H1 (cell line): ENCODE measurements around the gene CASR. TPM values are rescaled to one million over a fixed set of nuclear protein-coding genes. Genes with fewer than 3 reads are reported as not detected.

ENCODE experiments used
- CTCF ChIA-PET: fragments of 300-600 bp; sonication (Branson Sonifier 250); formaldehyde crosslinking; loops from one replicate; lab custom pipeline; 2021; ENCODE audit not compliant: partially characterized antibody; lab: Charles Lee
- POLR2A ChIA-PET: fragments of 300-600 bp; sonication (Branson Sonifier 250); formaldehyde crosslinking; loops from one replicate; lab custom pipeline; 2021; ENCODE audit warnings: inconsistent platforms; ENCODE audit not compliant: partially characterized antibody; lab: Charles Lee
- DNase-seq, 2 experiments: peaks; one replicate each; pipeline versions ENCODE4 v3.0.0 to v3.0.0-alpha.2; 2010 to 2022; ENCODE audit warnings: low spot score in 2 of 2, low read depth in 1 of 2, mixed read lengths in 1 of 2
- FAIRE-seq: peaks from 2 replicates; lab custom pipeline; 2011; peaks lifted over from hg19 to GRCh38; lab: Jason Lieb, UNC
- H2AFZ ChIP-seq: 2 replicates; pipeline ENCODE4 v1.8.1; 2012; ENCODE audit warnings: low read length, inconsistent platforms
- H2AK5ac ChIP-seq: 2 replicates; pipeline ENCODE4 v1.6.1; 2013; ENCODE audit warnings: low read depth, low read length
- H2BK120ac ChIP-seq: replicated peaks from 2 replicates; pipeline ENCODE3; 2013; ENCODE audit warnings: low read depth, low read length, inconsistent platforms
- H2BK12ac ChIP-seq: 2 replicates; pipeline ENCODE4 v1.6.1; 2013; ENCODE audit warnings: low read depth, low read length
- H2BK15ac ChIP-seq: 2 replicates; pipeline ENCODE4 v1.6.1; 2013; ENCODE audit warnings: low read length
- H2BK20ac ChIP-seq: 2 replicates; pipeline ENCODE4 v1.6.1; 2013; ENCODE audit warnings: low read length
- H2BK5ac ChIP-seq: 2 replicates; pipeline ENCODE4 v1.6.1; 2013; ENCODE audit warnings: low read depth, low read length
- H3K14ac ChIP-seq: 2 replicates; pipeline ENCODE4 v1.6.1; 2013; ENCODE audit warnings: inconsistent platforms; ENCODE audit not compliant: insufficient read length
- H3K18ac ChIP-seq: 2 replicates; pipeline ENCODE4 v1.6.1; 2013; ENCODE audit warnings: low read length; ENCODE audit errors: extremely low read depth
- H3K23ac ChIP-seq: 2 replicates; pipeline ENCODE4 v1.6.1; 2013; ENCODE audit warnings: inconsistent platforms; ENCODE audit not compliant: insufficient read length
- H3K23me2 ChIP-seq: 2 replicates; pipeline ENCODE4 v1.6.1; 2013; ENCODE audit warnings: low read depth, low read length
- H3K27ac ChIP-seq: 2 replicates; pipeline ENCODE4 v1.6.1; 2011; ENCODE audit warnings: low read depth, low read length, inconsistent platforms
- H3K27me3 ChIP-seq, 4 experiments: replicated peaks in 1 of 4; 1 replicate in 1 of 4; 2 replicates in 3 of 4; pipeline versions ENCODE4 v1.6.1 to v1.8.1; 2011 to 2013; ENCODE audit warnings: low read length in 3 of 4, mild to moderate bottlenecking in 3 of 4, inconsistent platforms in 2 of 4, mixed read lengths in 2 of 4, moderate library complexity in 1 of 4; ENCODE audit not compliant: control insufficient read depth in 3 of 4, insufficient read depth in 3 of 4; ENCODE audit errors: extremely low read depth in 1 of 4
- H3K36me3 ChIP-seq, 4 experiments: 2 replicates each; pipeline versions ENCODE4 v1.6.1 to v1.8.1; 2011 to 2013; ENCODE audit warnings: mild to moderate bottlenecking in 4 of 4, low read length in 3 of 4, moderate library complexity in 2 of 4, control low read depth in 1 of 4, inconsistent platforms in 1 of 4; ENCODE audit not compliant: insufficient read depth in 4 of 4, control insufficient read depth in 2 of 4
- H3K4ac ChIP-seq: replicated peaks from 2 replicates; pipeline ENCODE3; 2013; ENCODE audit warnings: low read length, low read depth, mixed read lengths, inconsistent platforms; ENCODE audit not compliant: insufficient read length
- H3K4me1 ChIP-seq, 4 experiments: replicated peaks in 1 of 4; 1 replicate in 1 of 4; 2 replicates in 3 of 4; pipeline versions ENCODE4 v1.6.1 to v1.8.1; 2011 to 2013; ENCODE audit warnings: low read length in 3 of 4, inconsistent platforms in 2 of 4, mixed read lengths in 1 of 4; ENCODE audit not compliant: insufficient read depth in 4 of 4, control insufficient read depth in 3 of 4
- H3K4me2 ChIP-seq, 2 experiments: 2 replicates each; pipeline versions ENCODE4 v1.6.1 to v1.8.1; 2011 to 2013; ENCODE audit warnings: low read depth in 2 of 2, low read length in 2 of 2, control low read depth in 1 of 2, inconsistent platforms in 1 of 2, mild to moderate bottlenecking in 1 of 2; ENCODE audit not compliant: insufficient read depth in 1 of 2
- H3K4me3 ChIP-seq, 4 experiments: fragments of 200-600, 300-600 bp in 1 of 4; sonication (generic), shearing (Covaris generic), sonication (Bioruptor Twin) in 1 of 4; 2 replicates each; pipeline versions ENCODE4 v1.5.1 to v1.8.1; 2011 to 2016; ENCODE audit warnings: low read length in 4 of 4, low read depth in 3 of 4, control low read depth in 2 of 4, inconsistent platforms in 2 of 4, mild to moderate bottlenecking in 2 of 4, mixed read lengths in 1 of 4, moderate library complexity in 1 of 4; ENCODE audit not compliant: insufficient read depth in 2 of 4; ENCODE audit errors: extremely low read depth in 1 of 4
- H3K56ac ChIP-seq: replicated peaks from 2 replicates; pipeline ENCODE3; 2013; ENCODE audit warnings: low read depth, mild to moderate bottlenecking, mixed read lengths, low read length, inconsistent platforms; ENCODE audit not compliant: insufficient read length
- H3K79me1 ChIP-seq: 2 replicates; pipeline ENCODE4 v1.6.1; 2013; ENCODE audit warnings: low read depth, low read length, control low read depth
- H3K79me2 ChIP-seq, 2 experiments: 2 replicates each; pipeline versions ENCODE4 v1.6.1 to v1.8.1; 2012 to 2013; ENCODE audit warnings: low read length in 2 of 2, mild to moderate bottlenecking in 2 of 2, inconsistent platforms in 1 of 2; ENCODE audit not compliant: insufficient read depth in 2 of 2, control insufficient read depth in 1 of 2
- H3K9ac ChIP-seq, 4 experiments: replicated peaks in 1 of 4; 1 replicate in 1 of 4; 2 replicates in 3 of 4; pipeline versions ENCODE4 v1.6.1 to v1.8.1; 2011 to 2013; ENCODE audit warnings: low read depth in 3 of 4, low read length in 3 of 4, control low read depth in 2 of 4, mild to moderate bottlenecking in 2 of 4, moderate library complexity in 2 of 4, inconsistent platforms in 1 of 4; ENCODE audit errors: extremely low read depth in 1 of 4
- H3K9me3 ChIP-seq, 2 experiments: 2 replicates each; pipeline versions ENCODE4 v1.6.1 to v1.8.1; 2012 to 2013; ENCODE audit warnings: mild to moderate bottlenecking in 2 of 2, moderate library complexity in 2 of 2, control low read depth in 1 of 2, inconsistent platforms in 1 of 2, low read depth in 1 of 2, low read length in 1 of 2, mixed read lengths in 1 of 2; ENCODE audit not compliant: insufficient read depth in 2 of 2
- H4K20me1 ChIP-seq, 2 experiments: replicated peaks in 1 of 2; 2 replicates each; pipeline versions ENCODE3 to v1.8.1; 2011 to 2013; ENCODE audit warnings: inconsistent platforms in 2 of 2, low read length in 2 of 2, mild to moderate bottlenecking in 1 of 2; ENCODE audit not compliant: insufficient read depth in 2 of 2, control insufficient read depth in 1 of 2
- H4K5ac ChIP-seq: 2 replicates; pipeline ENCODE4 v1.6.1; 2013; ENCODE audit warnings: low read length, low read depth, mixed read lengths, inconsistent platforms; ENCODE audit not compliant: insufficient read length
- H4K8ac ChIP-seq: 2 replicates; pipeline ENCODE4 v1.8.0; 2013; ENCODE audit warnings: mild to moderate bottlenecking, moderate library complexity, low read length, inconsistent platforms; ENCODE audit not compliant: insufficient read depth; ENCODE audit errors: extremely low read depth
- H4K91ac ChIP-seq: replicated peaks from 2 replicates; pipeline ENCODE3; 2013; ENCODE audit warnings: low read length, mixed read lengths, inconsistent platforms; ENCODE audit not compliant: insufficient read length
- EGR1 ChIP-seq: IDR thresholded peaks from 2 replicates; pipeline ENCODE4 v1.6.1; 2011; ENCODE audit warnings: low read depth, low read length, borderline replicate concordance
- GABPA ChIP-seq: IDR thresholded peaks from 2 replicates; pipeline ENCODE4 v1.6.1; 2011; ENCODE audit warnings: mild to moderate bottlenecking, low read length, moderate library complexity, borderline replicate concordance; ENCODE audit not compliant: insufficient read depth
- SIX5 ChIP-seq: IDR thresholded peaks from 2 replicates; pipeline ENCODE4 v1.6.1; 2011; ENCODE audit warnings: mild to moderate bottlenecking, low read depth, low read length
- WGBS, 2 experiments: shearing (Covaris generic) in 1 of 2; methylation state at CpG; one replicate each; pipeline versions ENCODE4 v1.1.6 to v1.1.7; 2013 to 2015; ENCODE audit warnings: low lambda C conversion rate in 2 of 2, mixed read lengths in 2 of 2, inconsistent platforms in 1 of 2, low coverage in 1 of 2, missing lambda C conversion rate in 1 of 2; ENCODE audit not compliant: insufficient replicate concordance in 2 of 2, insufficient coverage in 1 of 2, insufficient read length in 1 of 2; ENCODE audit errors: extremely low coverage in 1 of 2, missing lambda C conversion rate in 1 of 2; 5-methylcytosine and 5-hydroxymethylcytosine counted together
- polyA plus RNA-seq, 7 experiments: library from polyadenylated mRNA; depleted of rRNA in 3 of 7; stranded (reverse) in 5 of 7; unstranded in 2 of 7; fragments of >200 nt in 5 of 7; fragments of 200-250 nt in 2 of 7; gene quantifications; 1 replicate in 5 of 7; 2 replicates in 1 of 7; 4 replicates in 1 of 7; pipeline versions ENCODE4 v1.2.1 to v1.2.3, GENCODE V29; 2011 to 2013; ENCODE audit warnings: missing spikeins in 2 of 7, mixed read lengths in 2 of 7
- total RNA-seq: library from RNA; stranded (reverse); fragmentation: NEBNext Ultra II Directional; extraction: Animal tissue kit (Norgen Biotek cat#: 25700); gene quantifications from 2 replicates; pipeline ENCODE4 v1.2.1, GENCODE V29; 2021

The CASR gene
- total and polyA plus RNA-seq, 2 of the 8 experiments (the other 6 are each of a cell fraction or from before 2014, with no cell fraction given): 0.36 to 0.58 TPM

- CTCF ChIA-PET: interaction anchor here (0.8 kb wide), 1 partner anchor 25 kb away, joined by 3 read pairs; no protein-coding TSS in a partner anchor
Measured at GRCh38 chr3:122214711-122215110, 31.2 kb downstream of the CASR start.

More at GRCh38 chr3:122214711-122215110, 31.2 kb downstream of the CASR start:
- Histone ChIP-seq H3K9ac (no peak overlapping the region), H2BK15ac (no peak overlapping the region), H3K4me3 (no peak overlapping the region), H3K27me3 (peaks cover 0 to 1% (median 0%) of the 10 kb centered on the region in 4 experiments; a peak in 1 of 7 replicates), H3K4ac (no peak overlapping the region), H2AFZ (no peak overlapping the region), H3K14ac (no peak overlapping the region), H3K23ac (no peak overlapping the region), H3K4me1 (no peaks in the 10 kb centered on the region), H2BK12ac (no peak overlapping the region), H4K5ac (no peak overlapping the region), H3K4me2 (no peak overlapping the region), H3K18ac (no peak overlapping the region), H2BK5ac (no peak overlapping the region), H3K23me2 (no peaks in the 10 kb centered on the region), H2AK5ac (no peak overlapping the region), H3K79me2 (no peaks in the 10 kb centered on the region), H4K91ac (no peak overlapping the region), H4K20me1 (no peaks in the 10 kb centered on the region), H3K79me1 (no peaks in the 10 kb centered on the region), H3K36me3 (no peaks in the 10 kb centered on the region), H3K27ac (no peak overlapping the region), H3K9me3 (no peaks in the 10 kb centered on the region), H3K56ac (no peak overlapping the region), H2BK120ac (no peak overlapping the region), H4K8ac (no peak overlapping the region), H2BK20ac (no peak overlapping the region)
- FAIRE-seq (no peak), DNase-seq (no peak)
- TF ChIP-seq EGR1 (no peak), GABPA (no peak), SIX5 (no peak)
- WGBS, 2 experiments: 77% methylated on average over 4 of the region's 4 CpGs; no CpG with 5 or more reads in 1 of the 2 experiments
- POLR2A ChIA-PET: no interaction called here
